OCI-LY1 (cell line): ENCODE results near the gene HLA-DMA.

ENCODE experiments used
- H2AFZ ChIP-seq: fragments of 200-600 bp; sonication (generic), shearing (Covaris generic); 2 replicates; pipeline ENCODE4 v1.6.0; 2014; ENCODE audit warnings: antibody characterized with exemption, mild to moderate bottlenecking, low read length
- H3F3A ChIP-seq: fragments of 200-600 bp; sonication (generic), shearing (Covaris generic); 2 replicates; pipeline ENCODE4 v1.6.0; 2014; ENCODE audit warnings: mild to moderate bottlenecking, antibody characterized with exemption, low read length, moderate library complexity; ENCODE audit not compliant: insufficient read depth
- H3K27ac ChIP-seq: fragments of 200-600 bp; sonication (generic); 2 replicates; pipeline ENCODE4 v1.5.1; 2014; ENCODE audit warnings: low read length, mixed run types, mild to moderate bottlenecking, low read depth; ENCODE audit not compliant: poor library complexity, severe bottlenecking
- H3K27me3 ChIP-seq: fragments of 200-600 bp; sonication (generic); 2 replicates; pipeline ENCODE4 v1.6.0; 2014; ENCODE audit warnings: antibody characterized with exemption, mild to moderate bottlenecking, low read length, moderate library complexity; ENCODE audit not compliant: insufficient read depth
- H3K36me3 ChIP-seq: fragments of 200-600 bp; sonication (generic); 2 replicates; pipeline ENCODE4 v1.6.1; 2014; ENCODE audit warnings: mild to moderate bottlenecking, antibody characterized with exemption, low read length, moderate library complexity, mixed read lengths; ENCODE audit not compliant: insufficient read depth
- H3K4me1 ChIP-seq: fragments of 200-600 bp; sonication (generic); 2 replicates; pipeline ENCODE4 v1.5.1; 2014; ENCODE audit warnings: mild to moderate bottlenecking, low read length, moderate library complexity; ENCODE audit not compliant: insufficient read depth, severe bottlenecking
- H3K4me2 ChIP-seq: fragments of 200-600 bp; sonication (generic), shearing (Covaris generic); 2 replicates; pipeline ENCODE4 v1.6.1; 2014; ENCODE audit warnings: low read length
- H3K4me3 ChIP-seq: fragments of 200-600 bp; sonication (generic); 2 replicates; pipeline ENCODE4 v1.5.1; 2014; ENCODE audit warnings: low read length, low read depth, mild to moderate bottlenecking, mixed read lengths; ENCODE audit not compliant: poor library complexity, severe bottlenecking
- H3K79me2 ChIP-seq: fragments of 200-600 bp; shearing (Covaris generic); 2 replicates; pipeline ENCODE4 v1.6.1; 2016; ENCODE audit warnings: mixed run types, low read length, mixed read lengths; ENCODE audit not compliant: insufficient read depth
- H3K9ac ChIP-seq: fragments of 200-600 bp; sonication (generic), shearing (Covaris generic); 2 replicates; pipeline ENCODE4 v1.6.1; 2014; ENCODE audit warnings: mild to moderate bottlenecking, low read length, mixed read lengths
- H3K9me2 ChIP-seq: fragments of 200-600 bp; sonication (generic), shearing (Covaris generic); 2 replicates; pipeline ENCODE4 v1.6.1; 2014; ENCODE audit warnings: low read depth, mild to moderate bottlenecking, low read length, mixed read lengths
- H3K9me3 ChIP-seq: fragments of 200-600 bp; shearing (Covaris generic); 2 replicates; pipeline ENCODE4 v1.6.1; 2014; ENCODE audit warnings: low read length, mixed read lengths
- H4K20me1 ChIP-seq: fragments of 200-600 bp; sonication (generic), shearing (Covaris generic); 2 replicates; pipeline ENCODE4 v1.6.0; 2016; ENCODE audit warnings: mild to moderate bottlenecking, low read length; ENCODE audit not compliant: insufficient read depth
- CTCF ChIP-seq: fragments of 200-600 bp; sonication (generic), shearing (Covaris generic); IDR thresholded peaks from 2 replicates; pipeline ENCODE4 v1.5.1; 2017; ENCODE audit warnings: mild to moderate bottlenecking, antibody characterized with exemption, low read length, moderate library complexity, mixed read lengths
- EZH2 ChIP-seq: fragments of 200-600 bp; sonication (generic), shearing (Covaris generic); IDR thresholded peaks from 2 replicates; pipeline ENCODE4 v1.8.0; 2017; ENCODE audit warnings: borderline replicate concordance, mixed run types, mild to moderate bottlenecking, antibody characterized with exemption, low read length, moderate library complexity, mixed read lengths

The HLA-DMA gene

GRCh38 chr6:32922083-32922482 is 30.8 kb downstream of the HLA-DMA start:
- no peak for TF ChIP-seq EZH2
- no peak for TF ChIP-seq CTCF

GRCh38 chr6:32920715-32921114 is 32.2 kb downstream of the HLA-DMA start:
- no peaks in the 10 kb centered on the region for H3K27me3 ChIP-seq
- no peak overlapping the region for H3K27ac ChIP-seq
- TF ChIP-seq CTCF = no peak
- TF ChIP-seq EZH2 = no peak
- no peak overlapping the region for H3K4me2 ChIP-seq
- no peaks in the 10 kb centered on the region for H3K9me3 ChIP-seq
- H3F3A ChIP-seq = no peaks in the 10 kb centered on the region
- no peaks in the 10 kb centered on the region for H3K36me3 ChIP-seq
- H3K9me2 ChIP-seq = no peaks in the 10 kb centered on the region
- H2AFZ ChIP-seq = no peak overlapping the region; the same call in 1 of the 2 replicates
- H3K4me1 ChIP-seq = peaks cover 23% of the 10 kb centered on the region
- H3K9ac ChIP-seq = no peak overlapping the region
- no peak overlapping the region for H3K4me3 ChIP-seq
- no peaks in the 10 kb centered on the region for H3K79me2 ChIP-seq
- no peaks in the 10 kb centered on the region for H4K20me1 ChIP-seq

More at GRCh38 chr6:32922083-32922482, 30.8 kb downstream of the HLA-DMA start:
- Histone ChIP-seq H3K27ac (no peak overlapping the region), H3K36me3 (no peaks in the 10 kb centered on the region), H3K79me2 (no peaks in the 10 kb centered on the region), H2AFZ (no peak overlapping the region), H3K4me1 (peaks cover 23% of the 10 kb centered on the region), H3K4me3 (no peak overlapping the region), H3K9me3 (no peaks in the 10 kb centered on the region), H3F3A (no peaks in the 10 kb centered on the region), H3K9me2 (no peaks in the 10 kb centered on the region), H4K20me1 (no peaks in the 10 kb centered on the region), H3K9ac (no peak overlapping the region), H3K4me2 (no peak overlapping the region), H3K27me3 (no peaks in the 10 kb centered on the region)

GRCh38 chr6:32912951-32913350 is 39.9 kb downstream of the HLA-DMA start:
- H3K4me2 ChIP-seq = no peak overlapping the region
- TF ChIP-seq EZH2 = no peak
- TF ChIP-seq CTCF = no peak
- no peaks in the 10 kb centered on the region for H3K9me2 ChIP-seq
- H3K27me3 ChIP-seq = no peaks in the 10 kb centered on the region
- H3K27ac ChIP-seq = no peak overlapping the region
- H3K4me3 ChIP-seq = no peak overlapping the region
- no peak overlapping the region for H3K9ac ChIP-seq
- no peaks in the 10 kb centered on the region for H3K79me2 ChIP-seq
- no peaks in the 10 kb centered on the region for H3K36me3 ChIP-seq
- H3F3A ChIP-seq = no peaks in the 10 kb centered on the region
- no peaks in the 10 kb centered on the region for H3K4me1 ChIP-seq
- no peaks in the 10 kb centered on the region for H3K9me3 ChIP-seq
- H2AFZ ChIP-seq = no peak overlapping the region
- H4K20me1 ChIP-seq = no peaks in the 10 kb centered on the region
